ENCODE results near the gene AFF2.

The AFF2 gene

DNA sequence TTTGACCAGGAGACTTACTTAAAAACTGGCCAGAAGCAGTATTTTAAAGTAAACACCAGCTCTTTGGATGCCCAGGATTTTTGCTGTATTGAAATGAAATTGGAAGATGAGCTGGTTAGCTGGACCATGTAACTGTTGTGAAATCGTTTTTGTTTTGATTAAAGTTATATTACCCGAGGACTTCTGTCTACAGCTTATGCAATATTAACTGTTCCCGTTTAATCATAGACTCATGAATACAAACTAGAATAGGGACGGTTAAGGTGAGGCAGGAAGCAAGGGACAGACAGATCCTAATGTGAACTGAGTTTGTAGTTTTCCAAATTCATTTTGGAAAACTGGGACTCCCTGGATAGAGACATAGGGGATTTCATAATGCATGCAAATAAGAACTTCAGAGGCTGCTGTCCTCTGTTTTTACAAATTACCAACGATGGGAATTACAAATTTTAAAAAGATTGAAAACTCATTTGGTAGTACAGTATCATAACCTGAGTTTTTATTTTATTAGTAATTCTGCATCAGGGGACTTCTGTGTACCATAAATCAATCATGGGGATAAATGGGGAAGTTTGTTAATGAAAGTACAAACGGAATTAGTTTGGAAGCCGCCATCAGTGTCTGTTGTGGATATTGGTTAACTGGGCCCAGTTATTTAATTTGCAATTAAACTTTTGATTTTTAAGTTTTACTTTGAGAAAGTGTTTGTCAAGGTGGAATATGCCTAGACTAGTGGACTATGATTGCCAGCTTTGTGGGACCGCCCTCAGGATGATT is 304.4 kb downstream of the AFF2 start:
- no peaks in the 10 kb centered on the region for H3K36me3 ChIP-seq
- TF ChIP-seq CTCF (IDR thresholded peaks at IDR 0.05), result no peak
- H3K27ac ChIP-seq, result no peak overlapping the region
- no peaks in the 10 kb centered on the region for H3K9me3 ChIP-seq
- peaks cover 0 to 3% of the 10 kb centered on the region in 2 experiments for H3K4me1 ChIP-seq (ENCODE audit: control insufficient read depth in 1 of 2, insufficient read depth in 1 of 2, low read depth in 1 of 2, low read length in 1 of 2)
- no peaks in the 10 kb centered on the region for H3K27me3 ChIP-seq
- no peak overlapping the region for H3K4me3 ChIP-seq (ENCODE audit: low read depth in 1 of 2, low read length in 1 of 2)

GRCh38 chrX:148806145-148806870 is 305.9 kb downstream of the AFF2 start:
- no peak for TF ChIP-seq CTCF (IDR thresholded peaks at IDR 0.05)
- Histone ChIP-seq H3K4me3 (ENCODE audit: low read depth in 1 of 2, low read length in 1 of 2) (no peak overlapping the region), H3K27me3 (no peaks in the 10 kb centered on the region), H3K4me1 (ENCODE audit: control insufficient read depth in 1 of 2, insufficient read depth in 1 of 2, low read depth in 1 of 2, low read length in 1 of 2) (peaks cover 0 to 3% of the 10 kb centered on the region in 2 experiments), H3K27ac (no peak overlapping the region), H3K9me3 (no peaks in the 10 kb centered on the region), H3K36me3 (no peaks in the 10 kb centered on the region)

GRCh38 chrX:148808833-148809232 is 308.4 kb downstream of the AFF2 start:
- no peak overlapping the region for H3K27ac ChIP-seq
- no peak for TF ChIP-seq CTCF (IDR thresholded peaks at IDR 0.05)

DNA sequence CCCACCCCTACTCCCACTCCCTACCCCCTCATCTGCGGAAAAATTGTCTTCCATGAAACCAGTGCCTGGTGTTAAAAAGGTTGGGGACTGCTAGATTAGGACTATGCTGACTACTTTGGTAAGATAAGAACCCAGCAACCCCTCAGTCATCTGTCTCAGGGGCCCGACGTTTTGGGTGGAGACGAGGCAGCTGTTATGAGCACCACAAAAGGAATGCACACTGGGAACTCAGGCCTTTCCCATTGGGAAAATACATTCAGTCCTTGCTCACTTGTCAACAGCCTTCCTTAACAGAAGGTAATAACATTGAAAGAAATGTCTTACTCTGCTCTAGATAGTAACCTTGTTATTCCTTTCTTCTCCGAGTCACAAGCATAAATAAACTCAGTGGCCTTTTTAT is 310.8 kb downstream of the AFF2 start:
- Histone ChIP-seq H3K27ac (no peak overlapping the region), H3K27me3 (no peaks in the 10 kb centered on the region)

More at GRCh38 chrX:148808833-148809232, 308.4 kb downstream of the AFF2 start:
- no peaks in the 10 kb centered on the region for H3K36me3 ChIP-seq
- no peaks in the 10 kb centered on the region for H3K9me3 ChIP-seq
- no peak overlapping the region for H3K4me3 ChIP-seq (ENCODE audit: low read depth in 1 of 2, low read length in 1 of 2)
- no peaks in the 10 kb centered on the region for H3K27me3 ChIP-seq
- peaks cover 0 to 3% of the 10 kb centered on the region in 2 experiments for H3K4me1 ChIP-seq (ENCODE audit: control insufficient read depth in 1 of 2, insufficient read depth in 1 of 2, low read depth in 1 of 2, low read length in 1 of 2)

GRCh38 chrX:148813422-148813821 is 313.0 kb downstream of the AFF2 start:
- Histone ChIP-seq H3K27me3 (no peaks in the 10 kb centered on the region), H3K4me1 (ENCODE audit: control insufficient read depth in 1 of 2, insufficient read depth in 1 of 2, low read depth in 1 of 2, low read length in 1 of 2) (peaks cover 4 to 10% of the 10 kb centered on the region in 2 experiments), H3K4me3 (ENCODE audit: low read depth in 1 of 2, low read length in 1 of 2) (no peak overlapping the region), H3K36me3 (no peaks in the 10 kb centered on the region), H3K9me3 (no peaks in the 10 kb centered on the region), H3K27ac (no peak overlapping the region)
- no peak for TF ChIP-seq CTCF (IDR thresholded peaks at IDR 0.05)

More for the DNA sequence above, 310.8 kb downstream of the AFF2 start:
- H3K9me3 ChIP-seq, result no peaks in the 10 kb centered on the region
- H3K4me3 ChIP-seq (ENCODE audit: low read depth in 1 of 2, low read length in 1 of 2), result no peak overlapping the region
- no peaks in the 10 kb centered on the region for H3K36me3 ChIP-seq
- H3K4me1 ChIP-seq (ENCODE audit: control insufficient read depth in 1 of 2, insufficient read depth in 1 of 2, low read depth in 1 of 2, low read length in 1 of 2), result peaks cover 4 to 8% of the 10 kb centered on the region in 2 experiments
- TF ChIP-seq CTCF (IDR thresholded peaks at IDR 0.05), result no peak
